HCT116 (cell line): ENCODE results near the gene OR9I1. TPM values are rescaled to one million over a fixed set of nuclear protein-coding genes. Genes with fewer than 3 reads are reported as not detected.

Experiments used
- ATAC-seq: fragments of 200-7000 bp; cut with Tn5 transposase; 2 replicates; pipeline ENCODE4 v1.9.1; 2020; ENCODE audit warnings: mild to moderate bottlenecking, moderate library complexity
- BruUV-seq: library from RNA; stranded (reverse); fragments of 400-500 nt; replicated peaks from 2 replicates; lab custom pipeline; 2021; lab: Mats Ljungman, UMichigan
- CTCF ChIA-PET: fragments of 300-600 bp; sonication (Branson Sonifier 250); formaldehyde crosslinking; loops from one replicate; lab custom pipeline; 2021; ENCODE audit warnings: antibody characterized with exemption; lab: Charles Lee
- POLR2A ChIA-PET: fragments of 300-600, 350-600 bp; sonication (Branson Sonifier 250); formaldehyde crosslinking; loops from one replicate; lab custom pipeline; 2021; ENCODE audit warnings: antibody characterized with exemption; lab: Charles Lee
- RAD21 ChIA-PET, 2 experiments: fragments of 300-600 bp; sonication (Branson Sonifier 250); formaldehyde crosslinking; loops; one replicate each; lab custom pipeline; 2023; ENCODE audit warnings: low total read pairs in 2 of 2; ENCODE audit not compliant: uncharacterized antibody in 2 of 2, unreplicated experiment in 2 of 2, low non-redundant PET in 1 of 2; lab: Charles Lee
- DNase-seq: peaks from one replicate; pipeline ENCODE4 v3.0.0-alpha.2; 2010; ENCODE audit warnings: low read depth, low spot score
- H2AFZ ChIP-seq: fragments of 200-600 bp; shearing (Covaris generic), sonication (generic); 2 replicates; pipeline ENCODE4 v1.6.1; 2017; ENCODE audit warnings: low read depth, mixed run types, mixed read lengths, antibody characterized with exemption, low read length; ENCODE audit not compliant: poor library complexity, severe bottlenecking
- H3K27ac ChIP-seq: 2 replicates; pipeline ENCODE4 v1.5.1; 2012; ENCODE audit warnings: low read depth, low read length
- H3K27me3 ChIP-seq: fragments of 200-600 bp; sonication (generic); 2 replicates; pipeline ENCODE4 v1.6.1; 2016; ENCODE audit warnings: mixed run types, low read length, mixed read lengths; ENCODE audit not compliant: insufficient read depth
- H3K36me3 ChIP-seq, 2 experiments: fragments of 200-500 bp in 1 of 2; fragments of 200-600 bp in 1 of 2; sonication (Bioruptor generic) in 1 of 2; sonication (generic) in 1 of 2; 2 replicates each; pipeline versions ENCODE4 v1.5.1 to v1.6.1; 2014 to 2016; ENCODE audit warnings: low read length in 2 of 2, inconsistent platforms in 1 of 2, mixed read lengths in 1 of 2, mixed run types in 1 of 2; ENCODE audit not compliant: insufficient read depth in 2 of 2, control insufficient read depth in 1 of 2
- H3K4me1 ChIP-seq, 2 experiments: fragments of 200-600 bp in 1 of 2; sonication (generic) in 1 of 2; 2 replicates each; pipeline versions ENCODE4 v1.5.1 to v1.6.1; 2012 to 2017; ENCODE audit warnings: low read length in 2 of 2, inconsistent platforms in 1 of 2, mild to moderate bottlenecking in 1 of 2, mixed read lengths in 1 of 2, mixed run types in 1 of 2, moderate library complexity in 1 of 2; ENCODE audit not compliant: insufficient read depth in 2 of 2, control insufficient read depth in 1 of 2
- H3K4me2 ChIP-seq: fragments of 200-600 bp; sonication (generic); 2 replicates; pipeline ENCODE4 v1.6.1; 2017; ENCODE audit warnings: mixed run types, low read length, mixed read lengths
- H3K4me3 ChIP-seq, 2 experiments: fragments of 200-600 bp in 1 of 2; sonication (generic) in 1 of 2; replicated peaks in 1 of 2; 2 replicates each; pipeline ENCODE4 v1.5.1; 2011 to 2016; ENCODE audit warnings: low read length in 2 of 2, control low read depth in 1 of 2, low read depth in 1 of 2, mild to moderate bottlenecking in 1 of 2, mixed read lengths in 1 of 2, mixed run types in 1 of 2
- H3K79me2 ChIP-seq: fragments of 200-600 bp; sonication (generic); 2 replicates; pipeline ENCODE4 v1.6.1; 2017; ENCODE audit warnings: mild to moderate bottlenecking, mixed run types, low read length, moderate library complexity, mixed read lengths; ENCODE audit not compliant: insufficient read depth
- H3K9ac ChIP-seq: fragments of 200-600 bp; sonication (generic); 2 replicates; pipeline ENCODE4 v1.6.1; 2016; ENCODE audit warnings: low read length, mixed read lengths
- H3K9me2 ChIP-seq: fragments of 200-600 bp; sonication (generic), shearing (Covaris generic); 2 replicates; pipeline ENCODE4 v1.6.1; 2017; ENCODE audit warnings: mixed run types, mild to moderate bottlenecking, moderate library complexity; ENCODE audit not compliant: insufficient read depth
- H3K9me3 ChIP-seq, 2 experiments: fragments of 200-500 bp in 1 of 2; fragments of 200-600 bp in 1 of 2; sonication (Bioruptor generic) in 1 of 2; sonication (generic) in 1 of 2; 2 replicates each; pipeline ENCODE4 v1.6.1; 2014 to 2017; ENCODE audit warnings: low read length in 2 of 2, mixed read lengths in 2 of 2, inconsistent platforms in 1 of 2, low read depth in 1 of 2, mild to moderate bottlenecking in 1 of 2, mixed run types in 1 of 2, moderate library complexity in 1 of 2; ENCODE audit not compliant: control insufficient read depth in 1 of 2, insufficient read depth in 1 of 2
- H4K20me1 ChIP-seq: fragments of 200-600 bp; sonication (generic), shearing (Covaris generic); 2 replicates; pipeline ENCODE4 v1.6.1; 2017; ENCODE audit warnings: mixed run types, mild to moderate bottlenecking, moderate library complexity; ENCODE audit not compliant: insufficient read depth
- CBX3 ChIP-seq: IDR thresholded peaks from 2 replicates; pipeline ENCODE4 v1.6.1; 2012; ENCODE audit warnings: low read depth
- CEBPB ChIP-seq: IDR thresholded peaks from 2 replicates; pipeline ENCODE4 v1.6.1; 2012; ENCODE audit warnings: low read depth
- CTCF ChIP-seq, 3 experiments: fragments of 200-600 bp in 1 of 3; sonication (generic) in 1 of 3; IDR thresholded peaks in 2 of 3; conservative IDR thresholded peaks in 1 of 3; 2 replicates each; pipeline ENCODE4 v1.5.1; 2012 to 2017; ENCODE audit warnings: low read depth in 2 of 3, low read length in 2 of 3, antibody characterized with exemption in 1 of 3, borderline replicate concordance in 1 of 3, control low read depth in 1 of 3, mild to moderate bottlenecking in 1 of 3, mixed read lengths in 1 of 3, mixed run types in 1 of 3, moderate library complexity in 1 of 3; ENCODE audit not compliant: insufficient read depth in 1 of 3
- EGR1 ChIP-seq: IDR thresholded peaks from 2 replicates; pipeline ENCODE4 v1.6.1; 2012; ENCODE audit warnings: low read depth
- EZH2phosphoT487 ChIP-seq: fragments of 200-600 bp; IDR thresholded peaks from 2 replicates; pipeline ENCODE4 v1.6.1; 2018; ENCODE audit warnings: antibody characterized with exemption, borderline replicate concordance
- FOSL1 ChIP-seq: IDR thresholded peaks from 2 replicates; pipeline ENCODE4 v1.6.1; 2012; ENCODE audit warnings: low read depth
- JUND ChIP-seq: IDR thresholded peaks from 2 replicates; pipeline ENCODE4 v1.6.1; 2012
- POLR2AphosphoS5 ChIP-seq: IDR thresholded peaks from 2 replicates; pipeline ENCODE4 v1.6.1; 2011; ENCODE audit warnings: mild to moderate bottlenecking, low read depth, low read length, moderate library complexity
- RAD21 ChIP-seq: IDR thresholded peaks from 2 replicates; pipeline ENCODE4 v1.6.1; 2012; ENCODE audit warnings: low read depth, mild to moderate bottlenecking
- SIN3A ChIP-seq: IDR thresholded peaks from 2 replicates; pipeline ENCODE4 v1.6.1; 2012; ENCODE audit warnings: low read depth
- SRF ChIP-seq: IDR thresholded peaks from 2 replicates; pipeline ENCODE4 v1.6.1; 2012; ENCODE audit warnings: low read depth
- YY1 ChIP-seq: IDR thresholded peaks from 2 replicates; pipeline ENCODE4 v1.6.1; 2011; ENCODE audit warnings: low read length, low read depth, moderate library complexity, mild to moderate bottlenecking; ENCODE audit not compliant: insufficient replicate concordance; ENCODE audit errors: extremely low read depth
- ZBTB33 ChIP-seq: IDR thresholded peaks from 2 replicates; pipeline ENCODE4 v1.6.1; 2011; ENCODE audit warnings: mild to moderate bottlenecking, low read length, moderate library complexity; ENCODE audit not compliant: insufficient replicate concordance; ENCODE audit errors: extremely low read depth
- ZFX ChIP-seq: fragments of 450-650 bp; IDR thresholded peaks from 2 replicates; pipeline ENCODE4 v1.6.1; 2017
- intact Hi-C: fragments of 100-400 bp; cut with micrococcal nuclease; formaldehyde crosslinking; loops from 2 replicates; pipeline ENCODE4 v1.10.0; 2022
- total RNA-seq: library from RNA; stranded (reverse); gene quantifications from one replicate; pipeline ENCODE4 v1.2.1, GENCODE V29; 2021; ENCODE audit not compliant: unreplicated experiment
- TF ChIP-seq, protein P1 (sequence below): IDR thresholded peaks from 2 replicates; pipeline ENCODE4 v1.6.1; 2012
- TF ChIP-seq, protein P2 (sequence below): IDR thresholded peaks from 2 replicates; pipeline ENCODE4 v1.6.1; 2012

Gene OR9I1
- total RNA-seq, 1 experiment from 2014 or later = not detected

DNA sequence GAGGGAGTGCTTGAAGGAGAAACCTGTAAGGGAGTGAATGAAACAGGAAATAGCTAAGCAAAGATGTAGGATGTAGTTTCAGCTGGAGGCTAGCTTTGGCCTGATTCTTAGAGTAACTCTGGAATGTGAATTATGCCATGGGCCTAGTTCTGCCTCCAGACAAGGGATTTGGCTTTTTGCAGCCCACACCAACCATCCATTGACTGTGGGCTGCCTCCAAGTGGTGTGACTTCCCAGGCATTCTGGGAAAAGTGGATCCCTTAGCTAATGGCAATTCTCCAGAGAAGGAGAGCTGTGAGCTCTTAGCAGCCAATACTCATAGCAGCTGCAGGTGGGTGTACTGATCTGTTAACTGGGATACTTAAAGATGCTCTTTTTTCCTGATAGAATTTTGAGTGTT lies 2.0 kb upstream of the OR9I1 start:
- Histone ChIP-seq H4K20me1 (no peaks in the 10 kb centered on the region), H3K9ac (no peak overlapping the region), H3K79me2 (no peaks in the 10 kb centered on the region), H3K4me1 (no peaks in the 10 kb centered on the region), H3K9me2 (no peaks in the 10 kb centered on the region), H3K9me3 (no peaks in the 10 kb centered on the region), H3K27me3 (0 out of 2 replicates have a peak, but pooled peaks cover 11% of the 10 kb centered on the region), H3K36me3 (no peaks in the 10 kb centered on the region; a peak in 1 of 4 replicates), H3K4me2 (no peak overlapping the region), H2AFZ (no peak overlapping the region), H3K4me3 (no peak overlapping the region), H3K27ac (no peak overlapping the region)
- DNase-seq (no peak), ATAC-seq (no peak)
- no peak for TF ChIP-seq CBX3
- TF ChIP-seq ZBTB33 = no peak
- no peak for TF ChIP-seq FOSL1
- no peak for TF ChIP-seq YY1
- no peak for TF ChIP-seq SRF
- no TSS peak for BruUV-seq
- ChIA-PET RAD21 (no interaction called here), POLR2A (no interaction called here), CTCF (no interaction called here)
- intact Hi-C loops = loop anchor here (10.0 kb wide), 1 partner anchor 47 kb away; no protein-coding TSS in a partner anchor

DNA sequence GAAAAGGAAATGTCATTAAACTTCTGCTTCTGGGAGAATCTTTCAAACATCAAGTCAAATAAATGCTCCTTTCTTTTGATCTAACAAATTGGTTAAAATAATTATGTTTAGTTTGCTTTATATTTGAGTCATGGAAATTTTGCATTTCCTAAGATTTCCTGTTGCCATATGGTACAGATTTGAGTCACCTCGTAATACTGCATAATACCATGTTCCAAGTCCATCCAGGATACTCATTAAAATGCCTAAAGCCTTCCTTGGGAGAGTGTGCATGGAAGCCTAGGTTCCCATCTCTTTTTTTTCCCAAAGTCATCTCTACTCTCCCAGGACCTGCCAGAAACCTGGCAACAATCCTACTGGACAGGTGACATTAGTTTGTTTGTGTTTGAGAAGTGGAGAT lies 4.2 kb downstream of the OR9I1 start:
- intact Hi-C loops = loop anchor here (10.0 kb wide), 1 partner anchor 54 kb away; no protein-coding TSS in a partner anchor
- Histone ChIP-seq H3K9me3 (no peaks in the 10 kb centered on the region), H3K4me2 (no peak overlapping the region), H2AFZ (no peak overlapping the region), H3K4me1 (no peaks in the 10 kb centered on the region), H3K4me3 (no peak overlapping the region), H4K20me1 (no peaks in the 10 kb centered on the region), H3K9ac (no peak overlapping the region), H3K27me3 (peaks cover 19% of the 10 kb centered on the region; the same call in 1 of the 2 replicates), H3K79me2 (no peaks in the 10 kb centered on the region), H3K36me3 (no peaks in the 10 kb centered on the region; a peak in 1 of 4 replicates), H3K27ac (no peak overlapping the region), H3K9me2 (no peaks in the 10 kb centered on the region)
- ChIA-PET POLR2A (no interaction called here), CTCF (no interaction called here), RAD21 (no interaction called here)
- no TSS peak for BruUV-seq
- no peak for DNase-seq
- ATAC-seq = no peak
- TF ChIP-seq JUND (no peak), CEBPB (no peak), EGR1 (no peak), SIN3A (no peak), ZFX (no peak), EZH2phosphoT487 (no peak), YY1 (no peak), POLR2AphosphoS5 (no peak), CTCF (IDR thresholded peaks at IDR 0.05 in 2 of 3, conservative IDR thresholded peaks at IDR 0.05 in 1 of 3; ENCODE audit: borderline replicate concordance in 1 of 3, insufficient read depth in 1 of 3, low read depth in 2 of 3, low read length in 2 of 3) (no peak), CBX3 (no peak), RAD21 (no peak)
- TF ChIP-seq, protein P1, sequence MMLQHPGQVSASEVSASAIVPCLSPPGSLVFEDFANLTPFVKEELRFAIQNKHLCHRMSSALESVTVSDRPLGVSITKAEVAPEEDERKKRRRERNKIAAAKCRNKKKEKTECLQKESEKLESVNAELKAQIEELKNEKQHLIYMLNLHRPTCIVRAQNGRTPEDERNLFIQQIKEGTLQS = no peak
- TF ChIP-seq, protein P2, sequence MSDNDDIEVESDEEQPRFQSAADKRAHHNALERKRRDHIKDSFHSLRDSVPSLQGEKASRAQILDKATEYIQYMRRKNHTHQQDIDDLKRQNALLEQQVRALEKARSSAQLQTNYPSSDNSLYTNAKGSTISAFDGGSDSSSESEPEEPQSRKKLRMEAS = no peak
